Stimulated activated CD4-positive, alpha-beta T cell treated with anti-CD3 and anti-CD28 coated beads, Interleukin-12 subunit alpha, Interleukin-12 subunit beta, amount 100 ng/mL, for 24 hours (primary cell): ENCODE data around the gene WNT3A.

Experiments used
- DNase-seq, 2 experiments: peaks; one replicate each; pipeline ENCODE4 v3.0.0-alpha.2; 2020; ENCODE audit warnings: low read depth in 2 of 2

WNT3A gene

GRCh38 chr1:228100822-228101613, 94.2 kb downstream of the WNT3A start:
- DNase-seq: no peak

GRCh38 chr1:228101614-228101993, 94.8 kb downstream of the WNT3A start:
- no peak for DNase-seq

GRCh38 chr1:228101994-228102790, 95.4 kb downstream of the WNT3A start:
- no peak for DNase-seq

- peak; percentile 92 for DNase-seq
Measured at GRCh38 chr1:228102791-228103620, 96.2 kb downstream of the WNT3A start, which contains the start of gene C1orf35. Gene C1orf35 (minus strand): TSS chr1:228103325. CDS start chr1:228103227, 98 bp downstream.

GRCh38 chr1:228104526-228105269, 97.9 kb downstream of the WNT3A start:
- DNase-seq: no peak

GRCh38 chr1:228105270-228105995, 98.6 kb downstream of the WNT3A start:
- no peak for DNase-seq

GRCh38 chr1:228105996-228106799, 99.4 kb downstream of the WNT3A start:
- no peak for DNase-seq

- DNase-seq: no peak
Measured at GRCh38 chr1:228106800-228107054, 99.9 kb downstream of the WNT3A start.

GRCh38 chr1:228107636-228108035, 100.8 kb downstream of the WNT3A start:
- DNase-seq: no peak

GRCh38 chr1:228108055-228108690, 101.4 kb downstream of the WNT3A start:
- DNase-seq: no peak

GRCh38 chr1:228108742-228109072, 101.9 kb downstream of the WNT3A start:
- no peak for DNase-seq

- DNase-seq: peak; percentile 94 to 99
Measured at GRCh38 chr1:228109073-228109961, 102.5 kb downstream of the WNT3A start, which contains the start of gene MRPL55. Gene MRPL55 (minus strand): TSS chr1:228109299. CDS start chr1:228108260, 1,039 bp downstream.

GRCh38 chr1:228109962-228110488, 103.2 kb downstream of the WNT3A start:
- no peak for DNase-seq

- DNase-seq: no peak
Measured at GRCh38 chr1:228110556-228110955, 103.8 kb downstream of the WNT3A start.
